HepG2 (cell line): Measurements from ENCODE around the gene EIF4G3. TPM values are rescaled to one million over a fixed set of nuclear protein-coding genes. Genes with fewer than 3 reads are reported as not detected.

ENCODE experiments used
- ATAC-seq: fragments of 200-7000 bp; cut with Tn5 transposase; 3 replicates; pipeline ENCODE4 v1.9.1; 2020; ENCODE audit warnings: mild to moderate bottlenecking, moderate library complexity
- BruUV-seq: library from RNA; stranded (reverse); fragments of 400-500 nt; replicated peaks from 2 replicates; lab custom pipeline; 2021; lab: Mats Ljungman, UMichigan
- CTCF ChIA-PET: fragments of 300-600 bp; formaldehyde crosslinking; extraction: SDS; loops from one replicate; lab custom pipeline; 2021; ENCODE audit warnings: low total read pairs, inconsistent platforms, low intra/inter-chr PET ratio; lab: Yijun Ruan, JAX
- POLR2A ChIA-PET: fragments of 350-600 bp; sonication (Branson Sonifier 250); formaldehyde crosslinking; loops from one replicate; lab custom pipeline; 2020; ENCODE audit warnings: antibody characterized with exemption, inconsistent platforms; lab: Yijun Ruan, JAX
- DNase-seq: peaks from one replicate; pipeline ENCODE4 v3.0.0-alpha.2; 2015; ENCODE audit warnings: low spot score
- FAIRE-seq: peaks from 3 replicates; lab custom pipeline; 2011; peaks lifted over from hg19 to GRCh38; lab: Jason Lieb, UNC
- H2AFZ ChIP-seq: one replicate; pipeline ENCODE4 v1.6.1; 2011; ENCODE audit warnings: low read length, inconsistent platforms
- H3K27ac ChIP-seq: fragments of 300-600 bp; 3 replicates; pipeline ENCODE4 v1.8.0; 2011; ENCODE audit warnings: mixed run types, mild to moderate bottlenecking, mixed read lengths, low read length, inconsistent platforms; ENCODE audit not compliant: insufficient read depth; ENCODE audit errors: extremely low read length
- H3K27me3 ChIP-seq, 2 experiments: fragments of 200-600 bp in 1 of 2; 2 replicates in 1 of 2; 3 replicates in 1 of 2; pipeline versions ENCODE4 v1.6.0 to v1.8.0; 2011; ENCODE audit warnings: low read length in 2 of 2, mild to moderate bottlenecking in 2 of 2, moderate library complexity in 2 of 2, inconsistent platforms in 1 of 2; ENCODE audit not compliant: insufficient read depth in 2 of 2, control insufficient read depth in 1 of 2
- H3K36me3 ChIP-seq, 2 experiments: fragments of 200-600 bp in 1 of 2; replicated peaks in 1 of 2; 2 replicates in 1 of 2; 3 replicates in 1 of 2; pipeline versions ENCODE4 v1.5.1 to v1.8.0; 2011; ENCODE audit warnings: low read length in 2 of 2, inconsistent platforms in 1 of 2; ENCODE audit not compliant: insufficient read depth in 2 of 2, control insufficient read depth in 1 of 2
- H3K4me1 ChIP-seq: 2 replicates; pipeline ENCODE4 v1.5.1; 2012; ENCODE audit warnings: low read length, inconsistent platforms; ENCODE audit not compliant: insufficient read depth
- H3K4me2 ChIP-seq: 2 replicates; pipeline ENCODE4 v1.6.0; 2011; ENCODE audit warnings: low read depth, low read length, inconsistent platforms
- H3K4me3 ChIP-seq, 3 experiments: fragments of 200-600 bp in 1 of 3; sonication (generic), shearing (Covaris generic) in 1 of 3; replicated peaks in 1 of 3; 2 replicates each; pipeline ENCODE4 v1.5.1; 2011 to 2016; ENCODE audit warnings: low read length in 3 of 3, inconsistent platforms in 2 of 3, low read depth in 2 of 3, mild to moderate bottlenecking in 2 of 3, control low read depth in 1 of 3, mixed read lengths in 1 of 3; ENCODE audit not compliant: insufficient read depth in 1 of 3
- H3K79me2 ChIP-seq: one replicate; pipeline ENCODE4 v1.6.1; 2011; ENCODE audit warnings: low read length, inconsistent platforms; ENCODE audit not compliant: insufficient read depth
- H3K9ac ChIP-seq: 2 replicates; pipeline ENCODE4 v1.6.0; 2011; ENCODE audit warnings: mild to moderate bottlenecking, low read depth, low read length, inconsistent platforms; ENCODE audit not compliant: insufficient read depth
- H3K9me3 ChIP-seq: 2 replicates; pipeline ENCODE4 v1.5.1; 2012; ENCODE audit warnings: mild to moderate bottlenecking, low read length
- H4K20me1 ChIP-seq: 2 replicates; pipeline ENCODE4 v1.6.0; 2011; ENCODE audit warnings: inconsistent platforms, mild to moderate bottlenecking, low read length, moderate library complexity; ENCODE audit not compliant: insufficient read depth
- BATF2 ChIP-seq: sonication (generic); formaldehyde crosslinking; IDR thresholded peaks from 2 replicates; pipeline ENCODE4 v1.8.0; 2022; ENCODE audit warnings: mild to moderate bottlenecking, missing genetic modification reagents, moderate library complexity
- CEBPG ChIP-seq: IDR thresholded peaks from 2 replicates; pipeline ENCODE4 v1.6.1; 2016
- CREB3 ChIP-seq: sonication (generic); formaldehyde crosslinking; IDR thresholded peaks from 2 replicates; pipeline ENCODE4 v1.5.0; 2020; ENCODE audit warnings: missing genetic modification reagents
- HNRNPK ChIP-seq: fragments of 200-400 bp; formaldehyde crosslinking; IDR thresholded peaks from 2 replicates; pipeline ENCODE4 v1.6.1; 2018; ENCODE audit warnings: low read length, low read depth, moderate library complexity, mild to moderate bottlenecking; ENCODE audit not compliant: poor library complexity, severe bottlenecking
- MAZ ChIP-seq, 2 experiments: sonication (generic) in 1 of 2; formaldehyde crosslinking in 1 of 2; IDR thresholded peaks; 2 replicates each; pipeline versions ENCODE4 v1.5.0 to v1.6.1; 2012 to 2020; ENCODE audit warnings: low read depth in 2 of 2, mild to moderate bottlenecking in 2 of 2, borderline replicate concordance in 1 of 2, improper control_type of control experiment in 1 of 2, low read length in 1 of 2, missing genetic modification reagents in 1 of 2, moderate library complexity in 1 of 2
- SP1 ChIP-seq, 2 experiments: fragments of 450-650 bp in 1 of 2; sonication (generic) in 1 of 2; formaldehyde crosslinking in 1 of 2; IDR thresholded peaks; 2 replicates each; pipeline versions ENCODE4 v1.4.0 to v1.6.1; 2016 to 2020; ENCODE audit warnings: missing genetic modification reagents in 1 of 2
- ZFP91 ChIP-seq: sonication (generic); formaldehyde crosslinking; IDR thresholded peaks from 2 replicates; pipeline ENCODE4 v1.9.0; 2022; ENCODE audit warnings: missing genetic modification reagents, mild to moderate bottlenecking, borderline replicate concordance
- ZNF138 ChIP-seq: sonication (generic); formaldehyde crosslinking; IDR thresholded peaks from 2 replicates; pipeline ENCODE4 v1.5.0; 2020; ENCODE audit warnings: mild to moderate bottlenecking, low read depth, missing genetic modification reagents
- ZNF710 ChIP-seq: sonication (generic); formaldehyde crosslinking; IDR thresholded peaks from 2 replicates; pipeline ENCODE4 v1.5.0; 2020; ENCODE audit warnings: mild to moderate bottlenecking, missing genetic modification reagents, borderline replicate concordance
- ZSCAN21 ChIP-seq: sonication (generic); formaldehyde crosslinking; IDR thresholded peaks from 2 replicates; pipeline ENCODE4 v1.8.0; 2022; ENCODE audit warnings: mild to moderate bottlenecking, missing genetic modification reagents, moderate library complexity, borderline replicate concordance
- WGBS: methylation state at CpG from one replicate; pipeline ENCODE4 v1.1.6; 2017; ENCODE audit warnings: low lambda C conversion rate; 5-methylcytosine and 5-hydroxymethylcytosine counted together
- in situ Hi-C: cut with HindIII; loops from 2 replicates; pipeline ENCODE4 v1.10.0; 2017; ENCODE audit warnings: low pct_unique_long_range_greater_than_20kb; ENCODE audit not compliant: extremely low pct_ligation_motif_present
- intact Hi-C: fragments of 100-400 bp; cut with micrococcal nuclease; formaldehyde crosslinking; loops from one replicate; pipeline ENCODE4 v1.10.0; 2022; ENCODE audit not compliant: unreplicated experiment
- polyA plus RNA-seq, 8 experiments: library from polyadenylated mRNA; depleted of rRNA in 3 of 8; stranded (reverse) in 7 of 8; unstranded in 1 of 8; fragments of >200 nt; fragmentation: Illumina TruSeq in 4 of 8; extraction: Trizol in 4 of 8; gene quantifications; 2 replicates each; pipeline versions ENCODE4 v1.2.1 to v1.2.3, GENCODE V29; 2011 to 2016; ENCODE audit warnings: low read depth in 4 of 8, missing spikeins in 1 of 8, mixed read lengths in 1 of 8; ENCODE audit not compliant: insufficient read depth in 1 of 8
- total RNA-seq, 5 experiments: library from RNA; depleted of rRNA; stranded (reverse); fragments of >200 nt; fragmentation: Illumina TruSeq; extraction: Trizol; gene quantifications; 2 replicates each; pipeline ENCODE4 v1.2.3, GENCODE V29; 2016; ENCODE audit warnings: low read depth in 1 of 5
- TF ChIP-seq, protein P1 (sequence below): sonication (generic); formaldehyde crosslinking; IDR thresholded peaks from 2 replicates; pipeline ENCODE4 v1.5.1; 2020; ENCODE audit warnings: mild to moderate bottlenecking, missing genetic modification reagents, moderate library complexity
- TF ChIP-seq, protein P2 (sequence below), 2 experiments: IDR thresholded peaks; 2 replicates each; pipeline ENCODE4 v1.6.1; 2011 to 2012; ENCODE audit warnings: low read length in 2 of 2, borderline replicate concordance in 1 of 2, low read depth in 1 of 2, mild to moderate bottlenecking in 1 of 2, moderate library complexity in 1 of 2

The EIF4G3 gene
- total and polyA plus RNA-seq, 2 of the 13 experiments (the other 11 are each of a cell fraction or from before 2014, with no cell fraction given), result 22.2 to 27.6 TPM

DNA sequence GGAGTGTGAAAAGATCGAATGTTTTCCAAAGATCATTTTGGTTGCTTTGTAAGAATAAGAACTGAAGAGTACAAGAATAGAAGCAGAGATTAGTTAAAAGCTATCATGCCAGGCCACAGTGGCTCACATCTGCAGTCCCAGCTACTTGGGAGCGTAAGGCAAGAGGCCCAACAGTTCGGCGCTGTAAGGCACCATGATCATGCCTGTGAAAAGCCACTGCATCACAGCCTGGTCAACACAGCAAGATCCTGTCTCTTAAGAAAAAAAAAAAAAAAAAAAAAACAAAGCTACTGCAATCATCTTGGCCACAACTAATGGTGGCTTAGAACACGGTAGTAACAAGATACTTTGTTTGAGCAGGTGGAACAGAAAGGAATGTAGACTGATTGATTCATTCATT is 116.2 kb downstream of the EIF4G3 start:
- Histone ChIP-seq H3K4me3 (no peak overlapping the region), H3K27me3 (no peaks in the 10 kb centered on the region), H3K4me1 (peaks cover 4% of the 10 kb centered on the region; the same call in 1 of the 2 replicates), H3K79me2 (no peaks in the 10 kb centered on the region), H3K9me3 (no peaks in the 10 kb centered on the region), H3K27ac (no peak overlapping the region), H4K20me1 (no peaks in the 10 kb centered on the region), H3K4me2 (no peak overlapping the region), H2AFZ (no peak overlapping the region), H3K36me3 (no peaks in the 10 kb centered on the region), H3K9ac (no peak overlapping the region)
- no TSS peak for BruUV-seq
- ChIA-PET POLR2A (interaction anchor here (0.6 kb wide), 1 partner anchor 11 kb away, joined by 3 read pairs; no protein-coding TSS in a partner anchor), CTCF (no interaction called here)
- FAIRE-seq (no peak), DNase-seq (no peak), ATAC-seq (no peak)
- WGBS, result 97% methylated on average over 5 of the region's 5 CpGs
- intact Hi-C loops, result no loop called here
- in situ Hi-C loops, result no loop called here
- TF ChIP-seq BATF2 (CRISPR knock-in tag), result no peak
- no peak for TF ChIP-seq ZNF710
- TF ChIP-seq, protein P1, sequence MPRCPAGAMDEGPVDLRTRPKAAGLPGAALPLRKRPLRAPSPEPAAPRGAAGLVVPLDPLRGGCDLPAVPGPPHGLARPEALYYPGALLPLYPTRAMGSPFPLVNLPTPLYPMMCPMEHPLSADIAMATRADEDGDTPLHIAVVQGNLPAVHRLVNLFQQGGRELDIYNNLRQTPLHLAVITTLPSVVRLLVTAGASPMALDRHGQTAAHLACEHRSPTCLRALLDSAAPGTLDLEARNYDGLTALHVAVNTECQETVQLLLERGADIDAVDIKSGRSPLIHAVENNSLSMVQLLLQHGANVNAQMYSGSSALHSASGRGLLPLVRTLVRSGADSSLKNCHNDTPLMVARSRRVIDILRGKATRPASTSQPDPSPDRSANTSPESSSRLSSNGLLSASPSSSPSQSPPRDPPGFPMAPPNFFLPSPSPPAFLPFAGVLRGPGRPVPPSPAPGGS (CRISPR knock-in tag), result no peak
- no peak for TF ChIP-seq ZSCAN21 (CRISPR knock-in tag)
- TF ChIP-seq ZFP91 (CRISPR knock-in tag), result no peak
- no peak for TF ChIP-seq SP1 (IDR thresholded peaks at IDR 0.05)
- TF ChIP-seq SP1 (CRISPR knock-in tag; IDR thresholded peaks at IDR 0.05), result no peak
- no peak for TF ChIP-seq CEBPG (CRISPR knock-in tag)
- no peak for TF ChIP-seq CREB3
- TF ChIP-seq MAZ (IDR thresholded peaks at IDR 0.05; ENCODE audit: borderline replicate concordance, low read depth, low read length), result no peak
- TF ChIP-seq MAZ (CRISPR knock-in tag; IDR thresholded peaks at IDR 0.05; ENCODE audit: low read depth), result no peak
- TF ChIP-seq HNRNPK, result no peak
- TF ChIP-seq, protein P2, sequence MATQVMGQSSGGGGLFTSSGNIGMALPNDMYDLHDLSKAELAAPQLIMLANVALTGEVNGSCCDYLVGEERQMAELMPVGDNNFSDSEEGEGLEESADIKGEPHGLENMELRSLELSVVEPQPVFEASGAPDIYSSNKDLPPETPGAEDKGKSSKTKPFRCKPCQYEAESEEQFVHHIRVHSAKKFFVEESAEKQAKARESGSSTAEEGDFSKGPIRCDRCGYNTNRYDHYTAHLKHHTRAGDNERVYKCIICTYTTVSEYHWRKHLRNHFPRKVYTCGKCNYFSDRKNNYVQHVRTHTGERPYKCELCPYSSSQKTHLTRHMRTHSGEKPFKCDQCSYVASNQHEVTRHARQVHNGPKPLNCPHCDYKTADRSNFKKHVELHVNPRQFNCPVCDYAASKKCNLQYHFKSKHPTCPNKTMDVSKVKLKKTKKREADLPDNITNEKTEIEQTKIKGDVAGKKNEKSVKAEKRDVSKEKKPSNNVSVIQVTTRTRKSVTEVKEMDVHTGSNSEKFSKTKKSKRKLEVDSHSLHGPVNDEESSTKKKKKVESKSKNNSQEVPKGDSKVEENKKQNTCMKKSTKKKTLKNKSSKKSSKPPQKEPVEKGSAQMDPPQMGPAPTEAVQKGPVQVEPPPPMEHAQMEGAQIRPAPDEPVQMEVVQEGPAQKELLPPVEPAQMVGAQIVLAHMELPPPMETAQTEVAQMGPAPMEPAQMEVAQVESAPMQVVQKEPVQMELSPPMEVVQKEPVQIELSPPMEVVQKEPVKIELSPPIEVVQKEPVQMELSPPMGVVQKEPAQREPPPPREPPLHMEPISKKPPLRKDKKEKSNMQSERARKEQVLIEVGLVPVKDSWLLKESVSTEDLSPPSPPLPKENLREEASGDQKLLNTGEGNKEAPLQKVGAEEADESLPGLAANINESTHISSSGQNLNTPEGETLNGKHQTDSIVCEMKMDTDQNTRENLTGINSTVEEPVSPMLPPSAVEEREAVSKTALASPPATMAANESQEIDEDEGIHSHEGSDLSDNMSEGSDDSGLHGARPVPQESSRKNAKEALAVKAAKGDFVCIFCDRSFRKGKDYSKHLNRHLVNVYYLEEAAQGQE (IDR thresholded peaks at IDR 0.05; ENCODE audit: borderline replicate concordance in 1 of 2, low read depth in 1 of 2, low read length in 2 of 2), result no peak
- TF ChIP-seq ZNF138 (CRISPR knock-in tag), result no peak
